ENCODE results near the gene DYNC1I1. TPM values are rescaled to one million over a fixed set of nuclear protein-coding genes. Genes with fewer than 3 reads are reported as not detected.

The DYNC1I1 gene
- total RNA-seq, 1 experiment from 2014 or later: 3.2 TPM

DNA sequence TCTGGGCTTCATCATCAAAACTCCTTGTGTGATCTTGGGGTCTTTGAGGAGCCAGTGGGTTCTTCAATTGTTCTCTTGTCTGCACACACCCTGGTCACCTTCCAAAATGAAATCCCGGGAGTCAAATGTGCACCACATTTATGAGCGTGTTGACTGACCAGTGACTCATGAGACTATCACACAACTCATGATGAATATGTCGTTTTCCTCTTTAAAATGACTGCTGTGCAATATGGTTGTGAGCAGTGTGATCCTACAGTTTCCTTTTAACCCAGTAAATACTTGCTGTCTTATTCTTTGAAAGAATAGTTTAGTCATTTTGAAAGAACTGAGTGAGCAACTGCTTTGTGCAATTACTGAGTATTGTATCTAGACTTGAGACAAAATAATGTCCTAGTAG is 149.2 kb downstream of the DYNC1I1 start:
- H4K5ac ChIP-seq (ENCODE audit: insufficient read length, low read depth, low read length): no peak overlapping the region
- H3K27ac ChIP-seq (ENCODE audit: insufficient read length, low read depth, low read length): no peak overlapping the region
- no peak for DNase-seq
- H2BK12ac ChIP-seq (ENCODE audit: insufficient read length, low read depth, low read length): no peak overlapping the region
- no peaks in the 10 kb centered on the region for H3K9me3 ChIP-seq (ENCODE audit: control insufficient read depth, low read depth, low read length)
- H2BK15ac ChIP-seq (ENCODE audit: low read depth, low read length): no peak overlapping the region
- H3K79me2 ChIP-seq (ENCODE audit: insufficient read depth, low read length): no peaks in the 10 kb centered on the region
- no peak overlapping the region for H2AK5ac ChIP-seq (ENCODE audit: insufficient read length, low read length)
- no peak overlapping the region for H3K4me2 ChIP-seq (ENCODE audit: insufficient read depth, insufficient read length, low read length)
- no peak overlapping the region for H2BK20ac ChIP-seq (ENCODE audit: low read depth, low read length, poor library complexity, severe bottlenecking)
- no peak overlapping the region for H3K56ac ChIP-seq (ENCODE audit: insufficient read length, low read depth, low read length)
- no peak overlapping the region for H3K18ac ChIP-seq (ENCODE audit: insufficient read length, low read depth, low read length)
- no peak overlapping the region for H3K27ac Mint-ChIP-seq
- no peak overlapping the region for H2AFZ ChIP-seq (ENCODE audit: low read length)
- H4K8ac ChIP-seq (replicated peaks; ENCODE audit: insufficient read length, low read depth, low read length): no peak overlapping the region
- peaks cover 0 to 7% of the 10 kb centered on the region in 2 experiments; a peak in 3 of 4 replicates for H3K4me1 Mint-ChIP-seq
- H3K4me1 ChIP-seq (ENCODE audit: insufficient read depth, low read length): peaks cover 2% of the 10 kb centered on the region; the same call in 1 of the 2 replicates
- H4K91ac ChIP-seq (ENCODE audit: insufficient read length, low read depth, low read length): no peak overlapping the region
- H3K9me3 Mint-ChIP-seq: no peaks in the 10 kb centered on the region
- no peaks in the 10 kb centered on the region for H3K23me2 ChIP-seq (ENCODE audit: insufficient read length, low read depth, low read length, poor library complexity, severe bottlenecking)
- H3K23ac ChIP-seq (ENCODE audit: insufficient read length, low read depth, low read length): no peak overlapping the region
- H3K4me3 Mint-ChIP-seq: no peak overlapping the region
- no peak overlapping the region for H3K14ac ChIP-seq (ENCODE audit: insufficient read depth, low read length)
- no CpG with 5 or more reads among the region's 3 CpGs for WGBS (ENCODE audit: extremely low coverage, insufficient read length, low lambda C conversion rate)
- H3K4ac ChIP-seq (ENCODE audit: low read depth, low read length): no peak overlapping the region
- H3K79me1 ChIP-seq (ENCODE audit: insufficient read depth, low read depth, low read length, poor library complexity, severe bottlenecking): no peaks in the 10 kb centered on the region
- H4K20me1 ChIP-seq (ENCODE audit: control insufficient read depth, insufficient read depth, insufficient read length): no peaks in the 10 kb centered on the region
- no peaks in the 10 kb centered on the region; the same call in 1 of the 2 replicates for H3K27me3 ChIP-seq (ENCODE audit: insufficient read depth, low read length)
- no peak overlapping the region for H3K9ac ChIP-seq (ENCODE audit: extremely low read depth, insufficient read length, low read length)
- H2BK5ac ChIP-seq (ENCODE audit: insufficient read length, low read length): no peak overlapping the region
- H3K27me3 Mint-ChIP-seq (ENCODE audit: low read depth): no peaks in the 10 kb centered on the region
- H2BK120ac ChIP-seq (ENCODE audit: low read depth, low read length, poor library complexity, severe bottlenecking): no peak overlapping the region
- no peak overlapping the region for H3T11ph ChIP-seq (ENCODE audit: low read length)
- no peaks in the 10 kb centered on the region for H3K36me3 Mint-ChIP-seq (ENCODE audit: insufficient read depth in 1 of 3, low read depth in 3 of 3)
- TF ChIP-seq, protein P1, sequence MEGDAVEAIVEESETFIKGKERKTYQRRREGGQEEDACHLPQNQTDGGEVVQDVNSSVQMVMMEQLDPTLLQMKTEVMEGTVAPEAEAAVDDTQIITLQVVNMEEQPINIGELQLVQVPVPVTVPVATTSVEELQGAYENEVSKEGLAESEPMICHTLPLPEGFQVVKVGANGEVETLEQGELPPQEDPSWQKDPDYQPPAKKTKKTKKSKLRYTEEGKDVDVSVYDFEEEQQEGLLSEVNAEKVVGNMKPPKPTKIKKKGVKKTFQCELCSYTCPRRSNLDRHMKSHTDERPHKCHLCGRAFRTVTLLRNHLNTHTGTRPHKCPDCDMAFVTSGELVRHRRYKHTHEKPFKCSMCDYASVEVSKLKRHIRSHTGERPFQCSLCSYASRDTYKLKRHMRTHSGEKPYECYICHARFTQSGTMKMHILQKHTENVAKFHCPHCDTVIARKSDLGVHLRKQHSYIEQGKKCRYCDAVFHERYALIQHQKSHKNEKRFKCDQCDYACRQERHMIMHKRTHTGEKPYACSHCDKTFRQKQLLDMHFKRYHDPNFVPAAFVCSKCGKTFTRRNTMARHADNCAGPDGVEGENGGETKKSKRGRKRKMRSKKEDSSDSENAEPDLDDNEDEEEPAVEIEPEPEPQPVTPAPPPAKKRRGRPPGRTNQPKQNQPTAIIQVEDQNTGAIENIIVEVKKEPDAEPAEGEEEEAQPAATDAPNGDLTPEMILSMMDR (conservative IDR thresholded peaks at IDR 0.05): no peak
